Subcutaneous abdominal adipose tissue (tissue), 5 donors: Measurements from ENCODE around the gene APOBEC3H.

Experiments used
- H3K27ac ChIP-seq: one replicate; pipeline ENCODE4 v1.7.0; 2013; ENCODE audit warnings: low read depth, mild to moderate bottlenecking, inconsistent platforms, low read length, moderate library complexity
- H3K27me3 ChIP-seq, 5 donors: one replicate each; pipeline ENCODE4 v1.7.0; 2013; ENCODE audit warnings: low read length in 5 of 5, inconsistent platforms in 1 of 5; ENCODE audit not compliant: control insufficient read depth in 5 of 5, insufficient read depth in 4 of 5
- H3K36me3 ChIP-seq, 5 donors: one replicate each; pipeline ENCODE4 v1.7.0; 2013; ENCODE audit warnings: low read length in 5 of 5; ENCODE audit not compliant: control insufficient read depth in 5 of 5, insufficient read depth in 5 of 5
- H3K4me1 ChIP-seq, 5 donors: one replicate each; pipeline ENCODE4 v1.7.0; 2013; ENCODE audit warnings: low read length in 5 of 5, mild to moderate bottlenecking in 3 of 5, moderate library complexity in 1 of 5; ENCODE audit not compliant: control insufficient read depth in 5 of 5, insufficient read depth in 5 of 5
- H3K4me3 ChIP-seq, 5 donors: one replicate each; pipeline ENCODE4 v1.7.0; 2013; ENCODE audit warnings: low read length in 5 of 5, low read depth in 1 of 5
- H3K9ac ChIP-seq, 5 donors: one replicate each; pipeline ENCODE4 v1.7.0; 2013; ENCODE audit warnings: low read length in 5 of 5, mild to moderate bottlenecking in 4 of 5, moderate library complexity in 3 of 5
- H3K9me3 ChIP-seq, 5 donors: one replicate each; pipeline ENCODE4 v1.7.0; 2013; ENCODE audit warnings: low read length in 5 of 5; ENCODE audit not compliant: control insufficient read depth in 5 of 5
- donor health status: healthy.
- donor health status: healthy.
- donor health status: healthy.
- donor health status: healthy.
- donor health status: healthy.

APOBEC3H gene

GRCh38 chr22:39152511-39153219 is 55.6 kb downstream of the APOBEC3H start, which contains the start of gene CBX7:
Gene CBX7 (minus strand): TSS chr22:39152680. CDS start chr22:39152444, 236 bp downstream.
- H3K9ac ChIP-seq: peak within 1 kb of the TSS; percentile 38 to 92 (median 82)
- H3K4me1 ChIP-seq: peaks cover 0 to 50% (median 45%) of the 10 kb centered on the region in 5 donors
- H3K27me3 ChIP-seq: peaks cover 0 to 6% (median 0%) of the 10 kb centered on the region in 5 donors
- peaks cover 0 to 22% (median 16%) of the 10 kb centered on the region in 5 donors for H3K36me3 ChIP-seq
- peak within 1 kb of the TSS; percentile 80 to 92 (median 88) for H3K4me3 ChIP-seq
- no peaks in the 10 kb centered on the region for H3K9me3 ChIP-seq
- H3K27ac ChIP-seq: peak within 1 kb of the TSS; percentile 54

- peak overlapping the region; percentile 50 to 83 (median 78) for H3K4me3 ChIP-seq
- peaks cover 0 to 47% (median 44%) of the 10 kb centered on the region in 5 donors for H3K4me1 ChIP-seq
- peaks cover 0 to 6% (median 0%) of the 10 kb centered on the region in 5 donors for H3K27me3 ChIP-seq
- peak overlapping the region; percentile 3 to 79 (median 64) for H3K9ac ChIP-seq
- peaks cover 0 to 18% (median 14%) of the 10 kb centered on the region in 5 donors for H3K36me3 ChIP-seq
- no peaks in the 10 kb centered on the region for H3K9me3 ChIP-seq
- H3K27ac ChIP-seq: no peak overlapping the region
These were observed 56.2 kb downstream of the APOBEC3H start for GRCh38 chr22:39153220-39153717.
